AG04450 (cell line): ENCODE results near the gene NR2E3. TPM values are rescaled to one million over a fixed set of nuclear protein-coding genes. Genes with fewer than 3 reads are reported as not detected.

ENCODE experiments used
- CTCF ChIA-PET: fragments of 300-600, 350-600 bp; formaldehyde crosslinking; extraction: SDS; loops from one replicate; lab custom pipeline; 2022; ENCODE audit warnings: antibody characterized with exemption, inconsistent platforms; lab: Charles Lee
- POLR2A ChIA-PET: fragments of 350-600 bp; formaldehyde crosslinking; extraction: SDS; loops from one replicate; lab custom pipeline; 2021; ENCODE audit warnings: antibody characterized with exemption, inconsistent platforms; lab: Yijun Ruan, JAX
- DNase-seq: peaks from one replicate; pipeline ENCODE4 v3.0.0-alpha.2; 2011; ENCODE audit warnings: low read depth, low spot score
- H3K27ac ChIP-seq: one replicate; pipeline ENCODE4 v1.5.1; 2012; ENCODE audit warnings: low read depth, low read length, control low read depth
- H3K27me3 ChIP-seq: one replicate; pipeline ENCODE4 v1.6.0; 2012; ENCODE audit warnings: low read length; ENCODE audit not compliant: control insufficient read depth, insufficient read depth
- H3K4me3 ChIP-seq: 2 replicates; pipeline ENCODE4 v1.5.1; 2011; ENCODE audit warnings: mild to moderate bottlenecking, low read depth, low read length, control low read depth
- H3K9me3 ChIP-seq: 2 replicates; pipeline ENCODE4 v1.5.1; 2012; ENCODE audit warnings: low read length; ENCODE audit not compliant: control insufficient read depth, insufficient read depth
- CTCF ChIP-seq: IDR thresholded peaks from 2 replicates; pipeline ENCODE4 v1.5.1; 2011; ENCODE audit warnings: low read depth, low read length, control low read depth, inconsistent platforms
- polyA plus RNA-seq: library from polyadenylated mRNA; depleted of rRNA; stranded (reverse); fragments of >200 nt; gene quantifications from 2 replicates; pipeline ENCODE4 v1.2.3, GENCODE V29; 2011

Gene NR2E3
- polyA plus RNA-seq, 1 experiment, result 0.16 TPM

GRCh38 chr15:71823801-71824200 is 13.4 kb downstream of the NR2E3 start:
- Histone ChIP-seq H3K9me3 (peaks cover 35% of the 10 kb centered on the region), H3K27me3 (no peaks in the 10 kb centered on the region), H3K4me3 (no peak overlapping the region), H3K27ac (no peak overlapping the region)
- DNase-seq, result no peak
- TF ChIP-seq CTCF, result no peak
- ChIA-PET CTCF (no interaction called here), POLR2A (no interaction called here)

DNA sequence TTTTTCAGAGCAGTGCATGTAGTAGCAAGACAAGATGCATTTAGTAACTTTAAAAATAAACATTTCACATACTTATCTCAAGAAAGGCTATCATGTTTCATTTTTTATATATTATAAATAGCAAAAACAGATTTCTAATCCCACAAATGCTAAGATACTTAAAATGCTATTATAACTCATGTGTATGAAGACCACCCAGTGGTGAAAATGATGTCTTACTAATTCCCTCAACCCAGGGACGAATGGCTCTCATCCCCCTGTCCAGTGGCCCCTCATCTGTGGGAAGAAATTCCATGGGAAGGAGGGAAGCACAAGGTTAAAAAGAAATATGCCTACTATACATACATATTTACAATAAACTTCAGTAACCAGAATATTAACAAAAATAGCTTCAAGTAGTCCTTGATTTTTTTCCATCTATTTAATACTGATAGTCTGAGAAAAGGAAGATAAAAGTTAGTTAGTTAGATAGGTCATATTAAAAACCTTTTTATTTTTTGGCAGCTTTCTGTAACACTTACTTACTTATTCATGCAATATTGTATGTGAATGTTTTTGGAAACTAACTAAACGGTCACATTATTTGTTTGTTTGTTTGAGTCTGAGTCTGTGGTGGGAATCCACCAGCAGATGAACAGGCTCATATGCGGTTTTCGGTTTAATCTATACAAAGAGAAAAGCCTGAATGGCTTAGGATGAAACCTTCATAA is 14.8 kb downstream of the NR2E3 start:
- POLR2A ChIA-PET, result no interaction called here
- no peak overlapping the region for H3K4me3 ChIP-seq

DNA sequence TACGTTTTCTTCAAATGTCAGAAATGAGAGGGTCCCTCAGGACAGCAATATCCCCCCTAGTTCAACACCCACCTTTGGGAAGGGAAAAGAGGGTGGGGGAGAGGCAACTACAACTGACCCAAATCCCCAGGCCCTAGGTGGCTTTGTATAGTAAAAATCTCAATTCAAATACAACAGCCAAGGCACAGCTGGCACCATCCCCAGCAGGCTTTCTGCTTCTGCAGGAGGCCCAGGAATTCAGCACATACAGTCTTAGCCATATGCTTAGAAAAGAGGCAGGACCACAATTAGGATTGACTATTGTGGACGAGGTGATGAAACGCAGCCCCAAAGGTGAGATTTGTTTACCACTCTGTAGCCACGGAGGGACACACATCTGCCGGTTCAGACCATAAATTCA is 15.8 kb downstream of the NR2E3 start:
- DNase-seq, result no peak
- CTCF ChIA-PET, result no interaction called here
- no peak overlapping the region for H3K4me3 ChIP-seq
- TF ChIP-seq CTCF, result no peak
- peaks cover 18% of the 10 kb centered on the region; the same call in 1 of the 2 replicates for H3K9me3 ChIP-seq
- POLR2A ChIA-PET, result no interaction called here
- no peak overlapping the region for H3K27ac ChIP-seq
- H3K27me3 ChIP-seq, result no peaks in the 10 kb centered on the region

More for the DNA sequence above, 14.8 kb downstream of the NR2E3 start:
- Histone ChIP-seq H3K27ac (no peak overlapping the region), H3K27me3 (no peaks in the 10 kb centered on the region), H3K9me3 (peaks cover 26% of the 10 kb centered on the region)
- CTCF ChIA-PET, result no interaction called here
- DNase-seq, result no peak
- no peak for TF ChIP-seq CTCF

DNA sequence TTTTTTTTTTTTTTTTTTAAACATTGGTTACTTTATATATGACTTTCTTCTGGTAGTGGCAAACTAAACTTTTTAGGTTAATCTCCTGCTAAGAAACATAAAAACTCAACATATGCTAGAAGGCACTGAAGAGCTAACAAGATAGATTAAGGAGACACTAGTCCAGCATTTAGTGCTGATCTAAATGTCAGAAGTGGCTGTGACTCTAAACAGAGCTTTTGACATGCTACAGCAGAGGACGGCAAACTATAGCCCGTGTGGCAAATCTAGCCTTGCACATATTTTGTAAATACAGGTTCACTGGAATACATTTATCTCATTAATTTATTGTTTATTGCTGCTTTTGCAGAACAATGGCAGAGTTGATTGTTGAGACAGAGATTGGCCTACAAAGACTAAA is 20.6 kb downstream of the NR2E3 start:
- TF ChIP-seq CTCF, result no peak
- Histone ChIP-seq H3K27me3 (no peaks in the 10 kb centered on the region), H3K27ac (no peak overlapping the region), H3K9me3 (no peaks in the 10 kb centered on the region), H3K4me3 (no peak overlapping the region)
- ChIA-PET CTCF (interaction anchor here (0.6 kb wide), 1 partner anchor 329 kb away, joined by 3 read pairs; no protein-coding TSS in a partner anchor), POLR2A (no interaction called here)
- no peak for DNase-seq

DNA sequence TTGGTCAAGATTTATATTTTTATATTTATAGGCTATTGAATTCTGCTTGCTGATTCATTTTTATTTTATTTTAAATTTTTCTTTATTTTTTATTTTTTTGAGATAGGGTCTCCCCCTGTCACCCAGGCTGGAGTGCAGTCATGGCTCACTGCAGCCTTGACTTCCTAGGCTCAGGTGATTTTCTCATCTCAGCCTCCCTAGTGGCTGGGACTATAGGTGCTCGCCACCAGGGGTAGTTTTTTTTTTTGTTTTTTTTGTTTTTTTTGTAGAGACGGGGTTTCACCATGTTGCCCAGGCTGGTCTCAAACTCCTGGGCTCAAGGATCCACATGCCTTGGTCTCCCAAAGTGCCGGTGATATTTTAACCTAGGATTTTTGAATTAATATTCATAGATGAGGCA is 31.2 kb downstream of the NR2E3 start:
- ChIA-PET CTCF (no interaction called here), POLR2A (no interaction called here)
- H3K4me3 ChIP-seq, result no peak overlapping the region
- no peak for TF ChIP-seq CTCF
- no peak overlapping the region for H3K27ac ChIP-seq
- DNase-seq, result no peak
- no peaks in the 10 kb centered on the region for H3K27me3 ChIP-seq
- no peaks in the 10 kb centered on the region for H3K9me3 ChIP-seq
